Esophagus squamous epithelium (tissue), 5 donors: ENCODE results near the gene ARL4D. TPM values are rescaled to one million over a fixed set of nuclear protein-coding genes. Genes with fewer than 3 reads are reported as not detected.

Experiments
- DNase-seq: peaks from one replicate; lab custom pipeline; 2025; lab: John Stamatoyannopoulos, UW
- H3K27ac ChIP-seq, 4 donors: fragments of 200-600 bp; sonication (generic); one replicate each; pipeline ENCODE4 v1.5.1; 2016 to 2019; ENCODE audit warnings: mild to moderate bottlenecking in 1 of 4
- H3K27me3 ChIP-seq, 4 donors: fragments of 200-600 bp; sonication (generic); 1 replicate in 3 of 4; 2 replicates in 1 of 4; pipeline versions ENCODE4 v1.5.1 to v1.6.0; 2017 to 2021; ENCODE audit warnings: antibody characterized with exemption in 1 of 4
- H3K36me3 ChIP-seq, 3 donors: fragments of 200-600 bp; sonication (generic); one replicate each; pipeline ENCODE4 v1.5.1; 2016 to 2019
- H3K4me1 ChIP-seq, 3 donors: fragments of 200-600 bp; sonication (generic); one replicate each; pipeline ENCODE4 v1.5.1; 2017 to 2019
- H3K4me3 ChIP-seq, 4 donors: fragments of 200-600 bp; sonication (generic); 1 replicate in 3 of 4; 2 replicates in 1 of 4; pipeline ENCODE4 v1.5.1; 2016 to 2019; ENCODE audit warnings: mild to moderate bottlenecking in 2 of 4, moderate library complexity in 1 of 4
- H3K9me3 ChIP-seq, 3 donors: fragments of 200-600 bp; sonication (generic); one replicate each; pipeline ENCODE4 v1.5.1; 2016 to 2019
- POLR2A ChIP-seq, 4 donors: fragments of 450-650 bp; IDR thresholded peaks; one replicate each; pipeline ENCODE4 v1.6.1; 2017; ENCODE audit warnings: antibody characterized with exemption in 4 of 4, mild to moderate bottlenecking in 4 of 4, moderate library complexity in 3 of 4
- WGBS, 2 donors: methylation state at CpG; one replicate each; pipeline ENCODE4 v1.1.5; 2018; 5-methylcytosine and 5-hydroxymethylcytosine counted together
- intact Hi-C: fragments of 100-400 bp; cut with DNase I; formaldehyde crosslinking; loops from one replicate; pipeline ENCODE4 v1.15.0; 2022
- total RNA-seq, 4 donors: library from RNA; depleted of rRNA; stranded (reverse); fragments of >200 nt; gene quantifications; one replicate each; pipeline ENCODE4 v1.1.0, GENCODE V29; 2016
- TF ChIP-seq, protein P1 (sequence below), 6 experiments: fragments of 450-650 bp in 4 of 6; fragments of 200-600 bp in 2 of 6; sonication (generic) in 2 of 6; IDR thresholded peaks; one replicate each; pipeline ENCODE4 v1.5.1; 2016 to 2019; ENCODE audit warnings: antibody characterized with exemption in 6 of 6, mild to moderate bottlenecking in 4 of 6, moderate library complexity in 4 of 6
- donor health status: DM: yes; HTN: yes; CAD: no.

The ARL4D gene, protein sequence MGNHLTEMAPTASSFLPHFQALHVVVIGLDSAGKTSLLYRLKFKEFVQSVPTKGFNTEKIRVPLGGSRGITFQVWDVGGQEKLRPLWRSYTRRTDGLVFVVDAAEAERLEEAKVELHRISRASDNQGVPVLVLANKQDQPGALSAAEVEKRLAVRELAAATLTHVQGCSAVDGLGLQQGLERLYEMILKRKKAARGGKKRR
- 10 to 100 TPM; 54.2 to 94.1 (median 61.5) TPM for total RNA-seq

- Histone ChIP-seq H3K9me3 (no peaks in the 10 kb centered on the region), H3K27me3 (no peaks in the 10 kb centered on the region), H3K4me1 (peaks cover 33 to 96% (median 48%) of the 10 kb centered on the region in 3 donors), H3K36me3 (peaks cover 0 to 13% (median 11%) of the 10 kb centered on the region in 3 donors), H3K4me3 (peak within 1 kb of the TSS; percentile 76 to 99 (median 97)), H3K27ac (peak within 1 kb of the TSS; percentile 94 to 98 (median 96))
- intact Hi-C loops: no loop called here
- no peak for DNase-seq
- TF ChIP-seq POLR2A (IDR thresholded peaks at IDR 0.05): peak in 3 of 4 donors; percentile 78 to 97 (median 97)
- TF ChIP-seq, protein P1, sequence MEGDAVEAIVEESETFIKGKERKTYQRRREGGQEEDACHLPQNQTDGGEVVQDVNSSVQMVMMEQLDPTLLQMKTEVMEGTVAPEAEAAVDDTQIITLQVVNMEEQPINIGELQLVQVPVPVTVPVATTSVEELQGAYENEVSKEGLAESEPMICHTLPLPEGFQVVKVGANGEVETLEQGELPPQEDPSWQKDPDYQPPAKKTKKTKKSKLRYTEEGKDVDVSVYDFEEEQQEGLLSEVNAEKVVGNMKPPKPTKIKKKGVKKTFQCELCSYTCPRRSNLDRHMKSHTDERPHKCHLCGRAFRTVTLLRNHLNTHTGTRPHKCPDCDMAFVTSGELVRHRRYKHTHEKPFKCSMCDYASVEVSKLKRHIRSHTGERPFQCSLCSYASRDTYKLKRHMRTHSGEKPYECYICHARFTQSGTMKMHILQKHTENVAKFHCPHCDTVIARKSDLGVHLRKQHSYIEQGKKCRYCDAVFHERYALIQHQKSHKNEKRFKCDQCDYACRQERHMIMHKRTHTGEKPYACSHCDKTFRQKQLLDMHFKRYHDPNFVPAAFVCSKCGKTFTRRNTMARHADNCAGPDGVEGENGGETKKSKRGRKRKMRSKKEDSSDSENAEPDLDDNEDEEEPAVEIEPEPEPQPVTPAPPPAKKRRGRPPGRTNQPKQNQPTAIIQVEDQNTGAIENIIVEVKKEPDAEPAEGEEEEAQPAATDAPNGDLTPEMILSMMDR (IDR thresholded peaks at IDR 0.05): peak in 1 of 6 experiments; percentile 3
- WGBS, 2 donors: 1 to 5% methylated on average over 10 to 18 of the region's 64 CpGs
Measured at GRCh38 chr17:43398724-43399595, at the start of gene ARL4D. ARL4D (plus strand) TSS chr17:43398993; CDS start chr17:43399733, 740 bp downstream.

DNA sequence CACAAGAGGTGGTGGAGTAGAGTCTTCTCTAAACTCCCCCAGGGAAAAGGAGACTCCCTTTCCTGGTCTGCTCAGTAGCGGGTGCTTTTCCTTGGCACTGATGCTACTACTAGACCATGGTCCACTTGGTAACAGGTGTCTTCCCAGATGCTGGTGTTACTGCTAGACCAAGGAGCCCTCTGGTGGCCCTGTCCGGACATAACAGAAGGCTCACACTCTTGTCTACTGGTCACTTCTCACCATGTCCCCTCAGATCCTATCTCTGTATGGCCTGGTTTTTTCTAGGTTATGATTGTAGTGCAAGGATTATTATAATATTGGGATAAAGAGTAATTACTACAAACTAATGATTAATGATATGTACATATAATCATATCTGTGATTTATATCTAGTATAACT is 49.7 kb upstream of the ARL4D start:
- intact Hi-C loops: no loop called here
- no peaks in the 10 kb centered on the region for H3K36me3 ChIP-seq

DNA sequence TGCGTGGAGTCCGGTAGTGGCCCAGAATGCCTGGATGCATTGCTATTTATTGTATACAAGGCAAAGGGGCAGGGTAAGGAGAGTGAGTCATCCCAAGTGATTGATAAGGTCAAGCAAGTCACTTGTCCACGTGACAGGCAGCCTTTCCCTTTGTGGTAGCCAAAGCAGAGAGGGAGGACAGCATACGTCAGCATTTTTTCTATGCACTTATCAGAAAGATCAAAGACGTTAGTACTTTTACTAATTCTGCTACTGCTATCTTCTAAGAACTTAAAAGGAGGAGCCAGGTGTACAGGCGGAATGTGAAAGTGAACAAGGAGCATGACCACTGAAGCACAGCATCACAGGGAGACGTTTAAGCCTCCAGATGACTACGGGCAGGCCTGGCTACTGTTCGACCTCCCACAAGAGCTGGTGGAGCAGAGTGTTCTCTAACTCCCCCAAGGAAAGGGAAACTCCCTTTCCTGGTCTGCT is 47.9 kb upstream of the ARL4D start:
- Histone ChIP-seq H3K27ac (no peak overlapping the region), H3K27me3 (no peaks in the 10 kb centered on the region), H3K9me3 (peaks cover 7 to 33% (median 32%) of the 10 kb centered on the region in 3 donors), H3K4me3 (no peak overlapping the region), H3K36me3 (no peaks in the 10 kb centered on the region), H3K4me1 (no peaks in the 10 kb centered on the region)
- no peak for TF ChIP-seq POLR2A (IDR thresholded peaks at IDR 0.05)
- TF ChIP-seq, protein P1 (IDR thresholded peaks at IDR 0.05): no peak
- 88 to 92% methylated on average over 9 of the region's 9 CpGs for WGBS, 2 donors
- no peak for DNase-seq
- intact Hi-C loops: no loop called here

More for the DNA sequence above, 49.7 kb upstream of the ARL4D start:
- Histone ChIP-seq H3K4me3 (no peak overlapping the region), H3K27me3 (no peaks in the 10 kb centered on the region), H3K27ac (no peak overlapping the region), H3K9me3 (peaks cover 7 to 33% (median 32%) of the 10 kb centered on the region in 3 donors), H3K4me1 (no peaks in the 10 kb centered on the region)
- 89 to 94% methylated on average over 2 of the region's 2 CpGs for WGBS, 2 donors
- no peak for DNase-seq
- TF ChIP-seq POLR2A (IDR thresholded peaks at IDR 0.05): no peak
- TF ChIP-seq, protein P1 (IDR thresholded peaks at IDR 0.05): no peak

- Histone ChIP-seq H3K4me1 (peaks cover 0 to 5% (median 0%) of the 10 kb centered on the region in 3 donors), H3K27ac (no peak overlapping the region), H3K27me3 (no peaks in the 10 kb centered on the region), H3K36me3 (no peaks in the 10 kb centered on the region), H3K4me3 (no peak overlapping the region), H3K9me3 (peaks cover 7 to 33% (median 32%) of the 10 kb centered on the region in 3 donors)
- DNase-seq: no peak
- no peak for TF ChIP-seq POLR2A (IDR thresholded peaks at IDR 0.05)
- TF ChIP-seq, protein P1 (IDR thresholded peaks at IDR 0.05): no peak
- WGBS, 2 donors: 82 to 84% methylated on average over 8 of the region's 8 CpGs
- intact Hi-C loops: no loop called here
Measured at GRCh38 chr17:43351691-43352090, 47.1 kb upstream of the ARL4D start.
